Measurements from ENCODE around the gene ZNF423.

ZNF423 gene

DNA sequence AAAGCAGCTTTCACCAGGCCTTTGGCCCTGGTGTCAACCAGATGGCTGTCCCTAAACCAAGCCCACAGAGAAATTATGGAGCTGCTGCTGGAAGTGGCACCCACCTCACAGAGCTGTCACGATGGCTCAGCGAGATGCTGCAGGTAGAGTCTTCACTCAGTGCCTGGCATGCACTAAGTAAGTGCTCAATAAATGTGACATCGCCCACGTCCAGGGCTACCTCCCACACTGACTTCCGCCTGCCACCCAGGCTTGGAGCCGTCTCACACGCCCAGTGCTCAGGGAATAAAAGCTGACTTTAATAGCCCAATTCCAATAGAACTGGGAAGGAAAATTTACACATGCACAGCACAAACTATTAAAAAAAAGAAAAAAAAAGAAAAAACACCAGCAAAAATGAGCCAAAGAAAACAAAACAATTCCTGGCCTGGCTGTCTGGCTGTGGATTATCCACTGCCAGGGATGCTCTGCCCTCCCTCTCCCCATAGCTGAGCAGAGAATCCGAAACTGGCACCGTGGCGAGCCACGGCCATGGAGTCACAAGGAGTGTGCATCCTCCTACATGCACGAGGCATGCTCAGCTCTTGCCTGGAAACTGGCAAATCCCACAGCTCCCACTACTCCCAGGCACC is 68.9 kb downstream of the ZNF423 start:
- DNase-seq (ENCODE audit: low read depth, low spot score), result no peak

DNA sequence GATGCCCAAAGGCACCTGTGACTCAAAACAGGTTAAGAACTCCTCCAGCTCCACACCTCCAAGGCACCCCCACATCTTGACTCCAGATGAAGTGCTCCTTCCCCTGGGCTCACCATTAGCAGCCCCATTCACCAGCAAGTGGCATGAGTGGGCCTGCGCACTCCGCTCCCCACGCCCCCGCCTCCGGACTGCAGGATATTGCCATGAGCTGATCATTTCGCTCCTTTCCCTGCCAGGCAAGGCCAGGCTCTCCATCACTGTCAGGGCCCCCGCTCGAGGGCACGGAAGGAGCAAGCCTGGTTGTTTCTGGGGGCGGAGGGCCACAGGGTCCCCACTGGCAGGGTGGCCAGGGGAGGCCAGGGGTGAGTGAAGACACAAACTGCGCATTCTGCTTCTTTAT is 69.9 kb downstream of the ZNF423 start:
- DNase-seq (ENCODE audit: low read depth, low spot score), result no peak

GRCh38 chr16:49782405-49782804 is 73.5 kb downstream of the ZNF423 start:
- DNase-seq (ENCODE audit: low read depth, low spot score), result no peak

- no peak for DNase-seq (ENCODE audit: low read depth, low spot score)
These were observed 74.5 kb downstream of the ZNF423 start for GRCh38 chr16:49781401-49781800.

- DNase-seq (ENCODE audit: low read depth, low spot score), result no peak
These were observed 75.5 kb downstream of the ZNF423 start for GRCh38 chr16:49780433-49780832.

GRCh38 chr16:49779979-49780378 is 75.9 kb downstream of the ZNF423 start:
- no peak for DNase-seq (ENCODE audit: low read depth, low spot score)

DNA sequence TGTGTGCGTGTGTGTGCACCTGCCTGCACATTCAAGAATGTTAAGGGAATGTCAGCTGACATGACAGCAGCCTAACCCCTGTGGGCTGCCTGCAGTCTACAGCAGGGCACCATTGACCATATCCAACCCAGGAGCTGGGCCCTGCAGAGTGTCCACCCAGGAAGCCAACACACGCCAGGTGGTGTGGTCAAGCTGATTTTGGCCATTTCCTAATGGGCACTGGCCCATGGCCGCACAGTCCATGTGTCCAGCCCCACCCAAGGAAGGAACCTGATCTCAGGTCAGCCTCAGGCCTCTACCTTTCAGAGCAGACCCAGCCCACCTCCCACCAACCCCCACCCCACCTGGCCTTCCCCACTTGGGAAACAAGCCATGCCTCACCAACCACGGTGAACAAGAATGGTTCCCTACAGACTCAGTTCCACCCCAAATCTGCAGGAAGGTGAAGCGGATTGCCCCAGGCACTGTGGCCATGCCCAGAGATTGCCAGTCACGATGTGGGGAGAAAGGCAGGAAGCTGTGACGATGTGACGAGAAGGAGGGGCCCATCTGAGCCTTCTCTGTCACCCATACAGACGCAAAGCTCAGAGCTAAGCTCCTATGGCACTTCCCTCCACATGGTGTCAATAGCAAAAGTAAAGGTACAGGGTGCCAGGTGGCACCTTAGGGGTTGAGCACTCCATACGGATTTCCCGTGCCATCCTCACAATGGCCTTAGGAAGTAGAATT is 77.5 kb downstream of the ZNF423 start:
- DNase-seq (ENCODE audit: low read depth, low spot score), result no peak

DNA sequence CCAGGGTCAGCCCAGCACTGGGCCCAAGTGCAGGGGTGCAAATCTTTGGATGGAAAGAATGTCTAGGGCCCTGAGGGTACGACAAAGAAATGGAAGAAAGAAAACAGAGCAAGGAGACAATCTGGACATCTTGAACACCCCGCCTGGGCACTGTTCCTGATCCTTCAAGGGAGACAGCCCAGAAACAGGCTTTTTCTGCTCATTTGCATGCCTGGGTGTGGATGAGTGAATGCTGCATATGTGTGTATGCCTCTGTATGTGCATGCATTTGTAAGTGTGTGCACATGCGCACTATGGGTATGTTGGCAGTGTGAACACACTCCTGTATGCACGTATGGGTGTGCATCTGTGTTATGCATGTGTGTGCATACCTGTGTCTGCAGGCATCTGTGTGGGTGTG is 79.2 kb downstream of the ZNF423 start:
- no peak for DNase-seq (ENCODE audit: low read depth, low spot score)

GRCh38 chr16:49776085-49776595 is 79.8 kb downstream of the ZNF423 start:
- DNase-seq (ENCODE audit: low read depth, low spot score), result no peak

- DNase-seq (ENCODE audit: low read depth, low spot score), result no peak
These were observed 80.3 kb downstream of the ZNF423 start for GRCh38 chr16:49775581-49775980.

GRCh38 chr16:49775018-49775417 is 80.9 kb downstream of the ZNF423 start:
- no peak for DNase-seq (ENCODE audit: low read depth, low spot score)

- no peak for DNase-seq (ENCODE audit: low read depth, low spot score)
These were observed 82.1 kb downstream of the ZNF423 start for GRCh38 chr16:49773534-49774475.

DNA sequence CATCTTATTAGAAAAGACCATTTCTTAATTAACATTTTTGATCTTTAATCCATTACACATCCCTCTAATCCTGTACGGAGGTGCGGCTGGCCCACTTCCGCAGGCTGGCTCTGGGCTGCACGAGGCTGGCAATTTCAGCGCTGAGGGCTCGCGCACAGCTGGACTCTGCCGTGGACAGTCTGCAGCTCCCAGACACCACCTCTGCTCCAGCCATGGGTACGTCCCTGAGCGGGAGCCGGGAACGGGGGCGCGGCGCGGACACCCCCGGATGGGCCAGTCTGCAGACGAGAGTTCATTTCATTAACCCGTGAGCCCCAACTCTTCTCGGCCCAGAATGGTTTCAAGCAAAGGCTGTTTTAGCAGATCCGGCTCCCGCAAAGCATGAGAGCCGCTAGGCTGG is 87.9 kb downstream of the ZNF423 start:
- no peak for DNase-seq (ENCODE audit: low read depth, low spot score)

DNA sequence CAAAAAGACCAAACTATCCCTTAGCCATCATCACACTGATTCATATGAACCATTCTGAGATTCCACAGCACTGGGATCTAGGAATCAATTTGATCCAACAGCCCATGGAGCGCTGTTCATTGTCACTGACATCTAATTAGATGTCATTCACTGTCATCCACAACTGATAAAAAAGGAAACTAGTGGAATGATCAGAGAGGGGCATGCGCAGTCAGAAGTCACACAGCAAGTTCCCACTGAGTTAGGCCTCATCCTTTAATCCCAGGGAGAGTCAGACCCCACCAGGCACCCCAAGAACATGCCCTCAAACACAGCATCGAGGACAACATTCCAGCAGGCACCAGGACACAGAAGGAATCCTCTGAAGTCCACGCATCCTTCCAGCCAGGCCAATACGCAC is 88.5 kb downstream of the ZNF423 start:
- DNase-seq (ENCODE audit: low read depth, low spot score), result no peak

GRCh38 chr16:49766225-49766624 is 89.7 kb downstream of the ZNF423 start:
- DNase-seq (ENCODE audit: low read depth, low spot score), result no peak

- DNase-seq (ENCODE audit: low read depth, low spot score), result no peak
These were observed 92.1 kb downstream of the ZNF423 start for GRCh38 chr16:49763826-49764225.

DNA sequence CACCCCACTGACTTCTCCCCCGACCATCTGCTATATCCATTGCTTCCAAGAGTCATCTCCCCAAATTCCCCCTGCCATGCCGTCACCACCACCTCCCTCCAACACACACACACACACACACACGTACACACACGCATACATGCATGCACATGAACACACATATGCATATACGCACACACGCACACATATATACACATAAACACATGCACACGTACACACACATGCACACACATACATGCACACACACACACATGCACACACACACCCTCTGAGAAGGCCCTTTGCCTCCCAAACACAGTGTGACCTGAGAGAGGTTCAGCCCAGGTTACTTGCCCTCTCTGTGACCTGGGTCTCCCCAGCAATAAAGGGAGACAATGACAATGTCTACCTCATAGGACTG is 95.1 kb downstream of the ZNF423 start:
- DNase-seq (ENCODE audit: low read depth, low spot score), result no peak

DNA sequence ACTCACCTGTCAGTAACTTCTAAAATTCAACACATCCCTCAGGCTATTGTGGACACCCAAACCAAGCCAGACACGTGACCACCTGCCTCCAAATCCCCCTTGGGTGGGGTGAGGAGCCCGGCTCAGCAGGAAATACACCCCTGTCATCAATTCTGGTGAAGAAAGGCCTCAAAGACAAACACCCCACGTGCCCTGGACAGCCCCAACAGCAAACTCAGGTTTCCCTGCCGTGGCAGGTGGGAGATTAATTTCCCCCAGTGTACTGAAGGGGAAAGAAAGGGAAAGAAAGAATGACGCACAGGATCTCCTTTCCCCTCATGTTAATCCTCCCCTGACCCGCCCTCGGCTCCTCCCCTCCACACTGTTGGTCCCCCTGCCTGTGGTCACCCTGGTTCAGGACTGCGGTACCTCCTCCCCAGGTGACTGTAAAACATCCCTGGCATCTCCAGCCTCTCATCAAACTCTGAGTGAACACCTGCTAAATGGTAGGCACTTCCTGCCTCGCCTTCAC is 98.3 kb downstream of the ZNF423 start:
- DNase-seq (ENCODE audit: low read depth, low spot score), result no peak

GRCh38 chr16:49756775-49757558 is 98.9 kb downstream of the ZNF423 start:
- no peak for DNase-seq (ENCODE audit: low read depth, low spot score)

DNA sequence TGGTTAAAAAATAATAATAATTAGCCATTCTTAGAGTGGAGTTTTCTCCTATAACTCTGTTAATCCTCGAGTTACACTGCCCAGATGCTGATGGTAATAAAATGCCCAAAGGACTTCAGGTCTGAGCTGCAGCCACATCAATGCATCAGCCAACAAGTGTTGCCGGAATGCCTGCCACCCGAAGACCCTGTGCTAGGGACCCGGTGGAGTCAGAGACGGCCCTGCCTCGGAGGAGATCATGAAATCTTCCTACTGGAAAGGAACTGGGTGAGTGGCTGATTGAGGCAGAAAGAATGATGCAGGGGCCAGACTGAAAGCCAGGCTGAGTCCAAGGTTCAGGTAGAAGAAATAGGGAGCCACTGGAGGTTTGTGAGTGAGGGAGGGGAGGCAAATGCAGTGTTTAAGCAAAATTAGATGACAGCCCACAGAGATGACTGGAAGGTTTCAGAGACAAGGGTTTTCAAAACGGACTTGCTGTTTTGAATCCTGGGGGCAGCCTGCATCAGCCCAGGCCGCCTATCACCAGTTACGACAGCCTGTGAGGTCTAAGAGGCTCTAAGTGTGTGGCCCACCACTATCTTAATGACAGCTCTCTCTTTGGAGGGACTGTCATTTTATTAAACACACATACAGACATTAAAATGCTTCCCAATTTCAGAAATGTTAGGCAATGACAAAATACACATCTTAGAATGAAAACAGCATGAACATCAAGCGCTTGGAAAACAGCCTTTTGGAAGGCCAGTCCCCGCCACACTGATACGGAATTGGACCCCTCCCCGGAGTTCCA is 100.0 kb downstream of the ZNF423 start:
- DNase-seq (ENCODE audit: low read depth, low spot score), result no peak

GRCh38 chr16:49755313-49755620 is 100.6 kb downstream of the ZNF423 start:
- DNase-seq (ENCODE audit: low read depth, low spot score), result no peak

All from iPS DF 19.7 (cell line).